Measurements from ENCODE around the gene EGFR. TPM values are rescaled to one million over a fixed set of nuclear protein-coding genes. Genes with fewer than 3 reads are reported as not detected.

EGFR gene
- total RNA-seq, 4 donors from 2014 or later = 87.2 to 124 (median 94.5) TPM

DNA sequence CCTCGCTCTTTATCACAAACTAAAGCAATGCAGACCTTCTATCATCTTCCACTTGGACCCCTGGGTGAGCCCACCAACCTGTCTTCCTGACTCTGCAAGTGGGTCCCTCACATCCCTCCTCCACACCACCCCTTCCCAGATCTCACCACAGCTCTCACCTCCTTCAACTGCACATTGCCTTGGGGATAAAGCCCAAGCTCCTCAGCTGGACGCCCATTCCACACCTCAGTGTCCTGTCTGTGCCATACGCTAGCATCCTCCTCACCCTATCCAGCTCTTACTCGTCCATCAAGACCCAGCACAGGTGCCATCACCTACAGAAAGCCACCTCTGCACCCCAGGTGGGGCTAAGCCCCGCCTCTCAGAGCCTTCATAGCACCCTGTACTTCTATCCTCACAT lies 205.3 kb downstream of the EGFR start:
- ATAC-seq (ENCODE audit: low FRiP score) (no peak), DNase-seq (ENCODE audit: low spot score) (no peak)
- TF ChIP-seq, protein P1, sequence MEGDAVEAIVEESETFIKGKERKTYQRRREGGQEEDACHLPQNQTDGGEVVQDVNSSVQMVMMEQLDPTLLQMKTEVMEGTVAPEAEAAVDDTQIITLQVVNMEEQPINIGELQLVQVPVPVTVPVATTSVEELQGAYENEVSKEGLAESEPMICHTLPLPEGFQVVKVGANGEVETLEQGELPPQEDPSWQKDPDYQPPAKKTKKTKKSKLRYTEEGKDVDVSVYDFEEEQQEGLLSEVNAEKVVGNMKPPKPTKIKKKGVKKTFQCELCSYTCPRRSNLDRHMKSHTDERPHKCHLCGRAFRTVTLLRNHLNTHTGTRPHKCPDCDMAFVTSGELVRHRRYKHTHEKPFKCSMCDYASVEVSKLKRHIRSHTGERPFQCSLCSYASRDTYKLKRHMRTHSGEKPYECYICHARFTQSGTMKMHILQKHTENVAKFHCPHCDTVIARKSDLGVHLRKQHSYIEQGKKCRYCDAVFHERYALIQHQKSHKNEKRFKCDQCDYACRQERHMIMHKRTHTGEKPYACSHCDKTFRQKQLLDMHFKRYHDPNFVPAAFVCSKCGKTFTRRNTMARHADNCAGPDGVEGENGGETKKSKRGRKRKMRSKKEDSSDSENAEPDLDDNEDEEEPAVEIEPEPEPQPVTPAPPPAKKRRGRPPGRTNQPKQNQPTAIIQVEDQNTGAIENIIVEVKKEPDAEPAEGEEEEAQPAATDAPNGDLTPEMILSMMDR (IDR thresholded peaks at IDR 0.05) = no peak

DNA sequence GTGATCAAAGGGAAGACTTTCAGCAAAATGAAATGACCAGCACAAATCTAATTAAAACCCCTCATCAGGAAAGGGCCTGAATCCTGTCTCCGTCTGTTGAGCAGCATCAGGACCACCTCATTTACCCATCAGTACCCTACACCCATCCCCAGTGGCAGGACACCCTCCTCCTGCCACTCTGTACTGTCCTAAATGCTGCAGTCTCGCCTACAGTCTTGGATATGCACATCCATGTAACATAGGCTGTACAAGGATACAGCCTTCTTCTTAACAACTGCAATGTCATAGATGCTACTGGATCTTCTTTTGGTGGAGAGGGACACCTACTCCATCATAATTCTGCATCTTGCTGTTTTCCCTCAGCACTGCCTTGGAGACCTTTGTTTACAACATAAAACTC lies 206.0 kb downstream of the EGFR start:
- DNase-seq (ENCODE audit: low spot score) = no peak
- TF ChIP-seq, protein P1 (IDR thresholded peaks at IDR 0.05) = no peak
- no peak for ATAC-seq (ENCODE audit: low FRiP score)

DNA sequence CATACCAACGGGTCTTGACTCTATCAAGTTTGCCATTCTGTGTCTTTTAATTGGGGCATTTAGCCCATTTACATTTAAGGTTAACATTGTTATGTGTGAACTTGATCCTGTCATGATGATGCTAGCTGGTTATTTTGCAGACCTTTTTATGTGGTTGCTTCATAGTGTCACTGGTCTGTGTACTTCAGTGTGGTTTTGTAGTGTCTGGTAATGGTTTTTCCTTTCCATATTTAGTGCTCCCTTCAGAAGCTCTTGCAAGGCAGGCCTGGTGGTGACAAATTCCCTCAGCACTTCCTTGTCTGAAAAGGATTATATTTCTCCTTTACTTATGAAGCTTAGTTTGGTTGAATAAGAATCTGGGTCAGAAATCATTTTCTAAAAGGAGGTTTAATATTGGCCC lies 211.2 kb downstream of the EGFR start:
- TF ChIP-seq, protein P1 (IDR thresholded peaks at IDR 0.05) = no peak
- DNase-seq (ENCODE audit: low spot score) (no peak), ATAC-seq (ENCODE audit: low FRiP score) (no peak)

DNA sequence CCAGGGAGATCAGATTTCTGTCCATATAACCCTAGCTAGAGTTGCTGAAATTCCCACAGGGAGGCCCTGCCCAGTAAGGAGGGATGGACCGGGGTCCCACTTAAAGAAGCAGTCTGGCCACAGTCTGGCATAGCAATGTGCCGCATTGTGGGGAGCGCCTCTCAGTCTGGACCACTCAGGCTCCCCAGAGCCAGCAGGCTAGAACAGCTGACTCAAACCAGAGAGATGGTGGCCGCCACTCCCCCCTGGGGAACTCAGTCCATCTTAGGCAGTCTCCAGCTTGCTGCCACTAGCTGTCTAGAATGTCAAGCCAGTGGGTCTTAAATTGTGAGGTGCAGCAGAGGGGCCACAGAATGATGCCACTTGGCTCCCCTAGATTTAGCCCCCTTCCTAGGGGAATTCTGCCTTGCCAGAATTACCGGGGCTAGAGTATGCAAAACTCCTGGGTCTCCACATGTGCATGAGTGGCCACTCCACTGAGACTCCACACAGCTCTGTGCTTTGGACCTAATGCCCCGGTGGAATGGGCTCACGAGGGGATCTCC lies 213.0 kb downstream of the EGFR start:
- TF ChIP-seq, protein P1 (IDR thresholded peaks at IDR 0.05) = no peak
- ATAC-seq (ENCODE audit: low FRiP score) = no peak
- no peak for DNase-seq (ENCODE audit: low spot score)

DNA sequence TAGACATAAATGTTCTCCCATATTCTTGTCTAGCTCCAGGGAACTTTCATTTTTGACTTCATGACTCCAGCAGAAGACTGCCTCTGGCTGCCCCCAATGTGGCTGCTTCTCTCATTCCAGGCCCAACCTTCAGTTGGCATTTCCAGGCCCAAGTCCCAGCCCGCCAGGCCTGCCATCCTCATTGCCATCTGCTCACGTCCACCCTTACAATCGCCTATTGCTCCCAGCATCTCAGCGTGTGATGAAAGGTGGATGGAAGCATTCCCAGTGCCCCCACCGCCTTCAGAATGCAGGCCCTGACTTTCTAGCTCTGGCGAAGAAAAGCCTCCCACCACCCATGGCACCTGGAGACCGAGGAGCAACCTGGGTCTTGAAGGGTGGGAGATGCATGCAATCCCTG lies 214.2 kb downstream of the EGFR start:
- ATAC-seq (ENCODE audit: low FRiP score) = no peak

DNA sequence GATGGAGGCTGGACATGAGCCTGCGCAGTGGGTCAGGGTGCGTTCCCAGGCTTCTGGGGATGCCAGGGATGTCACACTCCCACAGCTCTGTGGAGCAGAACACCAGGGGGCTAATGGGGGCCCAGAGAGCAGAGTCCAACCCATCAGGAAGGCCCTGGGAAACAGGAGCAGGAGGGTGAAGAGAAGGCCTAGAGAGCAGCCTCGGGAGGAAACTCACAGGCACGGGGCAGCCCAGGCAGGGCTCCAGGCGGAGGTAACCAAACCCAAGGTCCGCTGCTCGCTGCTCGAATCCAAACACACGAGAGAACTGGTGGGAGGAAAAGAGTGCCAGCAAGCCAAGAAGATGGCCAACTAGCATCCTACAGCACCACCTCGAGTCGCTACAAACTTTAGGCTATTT lies 215.6 kb downstream of the EGFR start:
- DNase-seq (ENCODE audit: low spot score) (no peak), ATAC-seq (ENCODE audit: low FRiP score) (no peak)
- TF ChIP-seq, protein P1 (IDR thresholded peaks at IDR 0.05) = no peak

More for the DNA sequence above, 214.2 kb downstream of the EGFR start:
- no peak for DNase-seq (ENCODE audit: low spot score)
- TF ChIP-seq, protein P1 (IDR thresholded peaks at IDR 0.05) = no peak

DNA sequence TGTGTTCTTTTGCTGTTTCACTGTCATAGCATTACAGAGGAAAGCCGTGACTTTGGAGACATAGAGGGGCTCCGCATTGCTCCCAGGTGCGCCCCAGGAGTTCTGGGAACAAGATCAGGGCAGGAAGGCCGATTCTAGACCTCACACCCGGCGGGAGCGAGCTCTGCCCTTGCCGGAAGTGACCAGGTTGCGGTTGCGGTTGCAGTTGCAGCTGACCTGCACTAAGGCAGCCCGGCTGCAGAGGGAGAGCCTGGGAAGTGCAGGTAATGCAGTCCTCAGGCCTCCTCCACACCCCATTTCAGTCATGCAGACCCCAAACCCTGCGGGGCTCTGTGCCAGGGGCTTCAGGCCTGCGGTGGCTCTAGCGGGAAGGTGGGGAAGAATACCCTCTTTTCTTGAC lies 216.3 kb downstream of the EGFR start:
- TF ChIP-seq, protein P1 (IDR thresholded peaks at IDR 0.05) = no peak
- DNase-seq (ENCODE audit: low spot score) (no peak), ATAC-seq (ENCODE audit: low FRiP score) (no peak)

All from omental fat pad (tissue), 4 donors.